ENCODE measurements around the gene ZNF665. TPM values are rescaled to one million over a fixed set of nuclear protein-coding genes. Genes with fewer than 3 reads are reported as not detected.

ZNF665 gene
- total RNA-seq, 1 donor from 2014 or later = 4.4 TPM

- Mint-ChIP-seq H3K36me3 (ENCODE audit: low read depth, unreplicated experiment) (peaks cover 26% of the 10 kb centered on the region), H3K27ac (ENCODE audit: unreplicated experiment) (no peak overlapping the region)
These were observed 32.8 kb downstream of the ZNF665 start for GRCh38 chr19:53160350-53160749.

GRCh38 chr19:53158119-53158656 lies 35.0 kb downstream of the ZNF665 start:
- H3K36me3 Mint-ChIP-seq (ENCODE audit: low read depth, unreplicated experiment) = peaks cover 28% of the 10 kb centered on the region
- H2AFZ ChIP-seq (ENCODE audit: low read depth, low read length) = peak overlapping the region; percentile 55

More at GRCh38 chr19:53160350-53160749, 32.8 kb downstream of the ZNF665 start:
- H3K9ac ChIP-seq (ENCODE audit: low read length) = no peak overlapping the region
- H3K27me3 ChIP-seq (ENCODE audit: insufficient read depth, low read length) = no peaks in the 10 kb centered on the region
- H3K27me3 Mint-ChIP-seq (ENCODE audit: low read depth, unreplicated experiment) = no peaks in the 10 kb centered on the region
- peaks cover 2% of the 10 kb centered on the region for H3K36me3 ChIP-seq (ENCODE audit: insufficient read depth, low read length)
- no peak for FAIRE-seq
- peaks cover 10% of the 10 kb centered on the region for H4K20me1 ChIP-seq (ENCODE audit: insufficient read depth, low read length)
- peaks cover 8% of the 10 kb centered on the region for H3K79me2 ChIP-seq (ENCODE audit: insufficient read depth, low read length)
- no peak overlapping the region for H3K4me3 Mint-ChIP-seq (ENCODE audit: unreplicated experiment)
- peaks cover 8% of the 10 kb centered on the region for H3K4me1 Mint-ChIP-seq (ENCODE audit: low read depth, unreplicated experiment)
- H3K4me2 ChIP-seq (ENCODE audit: low read length) = no peak overlapping the region
- no peak overlapping the region for H2AFZ ChIP-seq (ENCODE audit: low read depth, low read length)
- H3K9me3 Mint-ChIP-seq (ENCODE audit: unreplicated experiment) = peaks cover 52% of the 10 kb centered on the region
- DNase-seq (ENCODE audit: low read depth) = no peak
- no peak overlapping the region for H3K27ac ChIP-seq (ENCODE audit: low read depth, low read length)
- no peak for TF ChIP-seq EZH2 (IDR thresholded peaks at IDR 0.05; ENCODE audit: insufficient read depth, low read length)
- TF ChIP-seq CTCF (IDR thresholded peaks at IDR 0.05; ENCODE audit: insufficient read depth, low read depth, low read length) = no peak
- peaks cover 8% of the 10 kb centered on the region for H3K4me1 ChIP-seq (ENCODE audit: insufficient read depth, low read length)
- H3K4me3 ChIP-seq (ENCODE audit: insufficient read depth, low read depth, low read length) = no peak overlapping the region
- peaks cover 16% of the 10 kb centered on the region for H3K9me3 ChIP-seq (ENCODE audit: insufficient read depth, low read depth, low read length)

More at GRCh38 chr19:53158119-53158656, 35.0 kb downstream of the ZNF665 start:
- H3K27ac ChIP-seq (ENCODE audit: low read depth, low read length) = no peak overlapping the region
- peak overlapping the region; percentile 26 for H3K27ac Mint-ChIP-seq (ENCODE audit: unreplicated experiment)
- peak overlapping the region; percentile 84 for H3K4me2 ChIP-seq (ENCODE audit: low read length)
- H3K27me3 ChIP-seq (ENCODE audit: insufficient read depth, low read length) = no peaks in the 10 kb centered on the region
- DNase-seq (ENCODE audit: low read depth) (peak; percentile 13), FAIRE-seq (no peak)
- peak overlapping the region; percentile 75 for H3K9ac ChIP-seq (ENCODE audit: low read length)
- H4K20me1 ChIP-seq (ENCODE audit: insufficient read depth, low read length) = peaks cover 10% of the 10 kb centered on the region
- peaks cover 8% of the 10 kb centered on the region for H3K4me1 Mint-ChIP-seq (ENCODE audit: low read depth, unreplicated experiment)
- H3K4me1 ChIP-seq (ENCODE audit: insufficient read depth, low read length) = peaks cover 8% of the 10 kb centered on the region
- H3K36me3 ChIP-seq (ENCODE audit: insufficient read depth, low read length) = peaks cover 2% of the 10 kb centered on the region
- peak overlapping the region; percentile 73 for H3K4me3 ChIP-seq (ENCODE audit: insufficient read depth, low read depth, low read length)
- peaks cover 14% of the 10 kb centered on the region for H3K79me2 ChIP-seq (ENCODE audit: insufficient read depth, low read length)
- TF ChIP-seq CTCF (IDR thresholded peaks at IDR 0.05; ENCODE audit: insufficient read depth, low read depth, low read length) (no peak), EZH2 (IDR thresholded peaks at IDR 0.05; ENCODE audit: insufficient read depth, low read length) (no peak)
- H3K27me3 Mint-ChIP-seq (ENCODE audit: low read depth, unreplicated experiment) = no peaks in the 10 kb centered on the region
- peaks cover 4% of the 10 kb centered on the region for H3K9me3 ChIP-seq (ENCODE audit: insufficient read depth, low read depth, low read length)
- peak overlapping the region; percentile 89 for H3K4me3 Mint-ChIP-seq (ENCODE audit: unreplicated experiment)
- H3K9me3 Mint-ChIP-seq (ENCODE audit: unreplicated experiment) = peaks cover 36% of the 10 kb centered on the region
